CD4-positive, CD25-positive, alpha-beta regulatory T cell (primary cell): Measurements from ENCODE around the gene WLS. TPM values are rescaled to one million over a fixed set of nuclear protein-coding genes. Genes with fewer than 3 reads are reported as not detected.
A peak's percentile ranks its signal among the peaks of the same experiment; 100 is the strongest.

Source experiments
- ATAC-seq, 2 donors: fragments of 150-1000 bp; cut with Tn5 transposase; one replicate each; pipeline ENCODE4 v1.10.0; 2021; ENCODE audit warnings: low read depth in 2 of 2, moderate number of reproducible peaks in 2 of 2, moderate library complexity in 1 of 2
- DNase-seq, 3 donors: peaks; one replicate each; pipeline versions ENCODE4 v3.0.0 to v3.0.0-alpha.2; 2012 to 2022; ENCODE audit warnings: mixed read lengths in 1 of 3
- H3K27ac ChIP-seq: one replicate; pipeline ENCODE4 v1.7.0; 2013; ENCODE audit warnings: mild to moderate bottlenecking, low read length; ENCODE audit not compliant: insufficient read depth, poor library complexity, severe bottlenecking
- H3K27me3 ChIP-seq: one replicate; pipeline ENCODE4 v1.7.0; 2013; ENCODE audit warnings: low read length; ENCODE audit not compliant: control insufficient read depth, insufficient read depth
- H3K36me3 ChIP-seq: one replicate; pipeline ENCODE4 v1.7.0; 2013; ENCODE audit warnings: mild to moderate bottlenecking, low read length, moderate library complexity; ENCODE audit not compliant: control insufficient read depth, insufficient read depth
- H3K4me1 ChIP-seq: 2 replicates; pipeline ENCODE4 v1.7.0; 2013; ENCODE audit warnings: mild to moderate bottlenecking, low read length; ENCODE audit not compliant: insufficient read depth, control insufficient read depth, poor library complexity, severe bottlenecking
- H3K4me3 ChIP-seq: one replicate; pipeline ENCODE4 v1.7.0; 2013; ENCODE audit warnings: low read depth, mild to moderate bottlenecking, low read length, moderate library complexity
- H3K9me3 ChIP-seq, 2 experiments: 1 replicate in 1 of 2; 2 replicates in 1 of 2; pipeline ENCODE4 v1.7.0; 2013; ENCODE audit warnings: low read length in 2 of 2, mild to moderate bottlenecking in 1 of 2, moderate library complexity in 1 of 2; ENCODE audit not compliant: control insufficient read depth in 2 of 2
- H3K27ac Mint-ChIP-seq, 3 donors: one replicate each; pipeline ENCODE4 v1.8.0; 2020 to 2022; ENCODE audit warnings: mild to moderate bottlenecking in 3 of 3, mixed read lengths in 3 of 3, moderate library complexity in 2 of 3
- H3K27me3 Mint-ChIP-seq: one replicate; pipeline ENCODE4 v1.8.0; 2022; ENCODE audit warnings: mild to moderate bottlenecking, mixed read lengths
- H3K36me3 Mint-ChIP-seq: one replicate; pipeline ENCODE4 v1.8.0; 2020; ENCODE audit warnings: mixed read lengths
- H3K4me1 Mint-ChIP-seq, 4 donors: one replicate each; pipeline ENCODE4 v1.8.0; 2020 to 2022; ENCODE audit warnings: mixed read lengths in 4 of 4, mild to moderate bottlenecking in 1 of 4
- H3K4me3 Mint-ChIP-seq, 4 donors: one replicate each; pipeline ENCODE4 v1.8.0; 2020 to 2022; ENCODE audit warnings: mild to moderate bottlenecking in 4 of 4, mixed read lengths in 4 of 4, moderate library complexity in 3 of 4
- H3K9me3 Mint-ChIP-seq, 7 donors: one replicate each; pipeline ENCODE4 v1.8.0; 2020 to 2022; ENCODE audit warnings: mixed read lengths in 7 of 7, mild to moderate bottlenecking in 3 of 7, moderate library complexity in 2 of 7
- polyA plus RNA-seq, 4 donors: library from polyadenylated mRNA; unstranded; fragments of 300-500 nt; fragmentation: Illumina TruSeq; gene quantifications; one replicate each; pipeline ENCODE4 v1.2.3, GENCODE V29; 2021
- total RNA-seq: library from RNA; stranded (reverse); gene quantifications from one replicate; pipeline ENCODE4 v1.2.3, GENCODE V29; 2022

The WLS gene
- total and polyA plus RNA-seq, 5 donors from 2014 or later: not detected

- Mint-ChIP-seq H3K27ac (no peak overlapping the region), H3K27me3 (no peaks in the 10 kb centered on the region), H3K4me3 (no peak overlapping the region), H3K36me3 (no peaks in the 10 kb centered on the region), H3K4me1 (no peaks in the 10 kb centered on the region), H3K9me3 (peaks cover 0 to 5% (median 0%) of the 10 kb centered on the region in 7 donors)
- ATAC-seq (no peak), DNase-seq (no peak)
- Histone ChIP-seq H3K36me3 (no peaks in the 10 kb centered on the region), H3K27ac (no peak overlapping the region), H3K9me3 (no peaks in the 10 kb centered on the region), H3K4me1 (no peaks in the 10 kb centered on the region), H3K4me3 (no peak overlapping the region), H3K27me3 (no peaks in the 10 kb centered on the region)
Measured at GRCh38 chr1:68087184-68087583, 145.1 kb downstream of the WLS start.

DNA sequence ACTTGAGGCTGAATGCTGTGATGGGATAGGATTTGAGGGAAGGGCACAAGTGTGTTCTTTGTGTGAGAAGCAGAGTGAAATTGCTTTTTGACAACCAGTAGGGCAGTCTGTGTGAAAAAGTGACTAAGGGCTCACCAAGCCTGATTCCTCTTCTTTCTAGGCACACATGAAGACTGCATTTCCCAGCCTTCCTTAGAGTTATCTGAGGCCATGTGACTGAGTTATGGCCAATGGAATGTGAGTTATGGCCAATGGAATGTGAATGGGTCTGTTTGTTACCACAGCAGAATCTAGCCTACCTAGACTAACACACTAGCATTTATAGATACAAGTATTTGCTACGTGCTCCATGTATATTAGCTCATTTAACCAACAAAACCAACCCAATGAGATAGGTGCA is 146.6 kb downstream of the WLS start:
- Histone ChIP-seq H3K36me3 (no peaks in the 10 kb centered on the region), H3K9me3 (no peaks in the 10 kb centered on the region), H3K27me3 (no peaks in the 10 kb centered on the region), H3K4me1 (no peaks in the 10 kb centered on the region), H3K4me3 (no peak overlapping the region), H3K27ac (no peak overlapping the region)
- no peak overlapping the region for H3K27ac Mint-ChIP-seq
- no peaks in the 10 kb centered on the region for H3K27me3 Mint-ChIP-seq
- no peak overlapping the region for H3K4me3 Mint-ChIP-seq
- DNase-seq (no peak), ATAC-seq (no peak)
- peaks cover 0 to 5% (median 0%) of the 10 kb centered on the region in 7 donors for H3K9me3 Mint-ChIP-seq
- no peaks in the 10 kb centered on the region for H3K36me3 Mint-ChIP-seq
- no peaks in the 10 kb centered on the region for H3K4me1 Mint-ChIP-seq

GRCh38 chr1:68083686-68084085 is 148.6 kb downstream of the WLS start:
- Histone ChIP-seq H3K27ac (no peak overlapping the region), H3K27me3 (no peaks in the 10 kb centered on the region), H3K9me3 (no peaks in the 10 kb centered on the region), H3K4me1 (no peaks in the 10 kb centered on the region), H3K36me3 (no peaks in the 10 kb centered on the region), H3K4me3 (no peak overlapping the region)
- DNase-seq: no peak
- peaks cover 0 to 5% (median 0%) of the 10 kb centered on the region in 7 donors for H3K9me3 Mint-ChIP-seq
- no peaks in the 10 kb centered on the region for H3K36me3 Mint-ChIP-seq
- no peak overlapping the region for H3K4me3 Mint-ChIP-seq
- H3K27ac Mint-ChIP-seq: peak overlapping the region in 1 of 3 donors; percentile 76
- H3K27me3 Mint-ChIP-seq: no peaks in the 10 kb centered on the region
- H3K4me1 Mint-ChIP-seq: no peaks in the 10 kb centered on the region
- no peak for ATAC-seq

GRCh38 chr1:68081775-68082283 is 150.5 kb downstream of the WLS start:
- Mint-ChIP-seq H3K27ac (no peak overlapping the region), H3K4me3 (no peak overlapping the region), H3K36me3 (no peaks in the 10 kb centered on the region), H3K9me3 (peaks cover 0 to 5% (median 0%) of the 10 kb centered on the region in 7 donors), H3K27me3 (peaks cover 4% of the 10 kb centered on the region), H3K4me1 (no peaks in the 10 kb centered on the region)
- Histone ChIP-seq H3K27ac (no peak overlapping the region), H3K27me3 (no peaks in the 10 kb centered on the region), H3K9me3 (no peaks in the 10 kb centered on the region), H3K4me3 (no peak overlapping the region), H3K4me1 (no peaks in the 10 kb centered on the region), H3K36me3 (no peaks in the 10 kb centered on the region)
- no peak for DNase-seq
- no peak for ATAC-seq

GRCh38 chr1:68078647-68079046 is 153.7 kb downstream of the WLS start:
- Histone ChIP-seq H3K9me3 (no peaks in the 10 kb centered on the region), H3K4me1 (no peaks in the 10 kb centered on the region), H3K4me3 (no peak overlapping the region), H3K27me3 (no peaks in the 10 kb centered on the region), H3K36me3 (no peaks in the 10 kb centered on the region), H3K27ac (no peak overlapping the region)
- H3K27me3 Mint-ChIP-seq: peaks cover 4% of the 10 kb centered on the region
- no peaks in the 10 kb centered on the region for H3K4me1 Mint-ChIP-seq
- H3K9me3 Mint-ChIP-seq: peaks cover 0 to 9% (median 4%) of the 10 kb centered on the region in 7 donors
- H3K36me3 Mint-ChIP-seq: no peaks in the 10 kb centered on the region
- H3K27ac Mint-ChIP-seq: no peak overlapping the region
- no peak for ATAC-seq
- DNase-seq: no peak
- no peak overlapping the region for H3K4me3 Mint-ChIP-seq

Other genes with a start within 250 kb of the WLS start
- gene DIRAS3, start 181.9 kb downstream of the WLS start, total RNA-seq: not detected
- gene DIRAS3, start 181.9 kb downstream of the WLS start, polyA plus RNA-seq: under 1 TPM in 3 of 4 donors, not detected in 1; 0.11 to 0.46 (median 0.15) TPM
- gene RPE65, start 217.4 kb upstream of the WLS start, total RNA-seq: not detected
- gene RPE65, start 217.4 kb upstream of the WLS start, polyA plus RNA-seq: not detected